ENCODE results near the gene UBAC1.

Gene UBAC1

DNA sequence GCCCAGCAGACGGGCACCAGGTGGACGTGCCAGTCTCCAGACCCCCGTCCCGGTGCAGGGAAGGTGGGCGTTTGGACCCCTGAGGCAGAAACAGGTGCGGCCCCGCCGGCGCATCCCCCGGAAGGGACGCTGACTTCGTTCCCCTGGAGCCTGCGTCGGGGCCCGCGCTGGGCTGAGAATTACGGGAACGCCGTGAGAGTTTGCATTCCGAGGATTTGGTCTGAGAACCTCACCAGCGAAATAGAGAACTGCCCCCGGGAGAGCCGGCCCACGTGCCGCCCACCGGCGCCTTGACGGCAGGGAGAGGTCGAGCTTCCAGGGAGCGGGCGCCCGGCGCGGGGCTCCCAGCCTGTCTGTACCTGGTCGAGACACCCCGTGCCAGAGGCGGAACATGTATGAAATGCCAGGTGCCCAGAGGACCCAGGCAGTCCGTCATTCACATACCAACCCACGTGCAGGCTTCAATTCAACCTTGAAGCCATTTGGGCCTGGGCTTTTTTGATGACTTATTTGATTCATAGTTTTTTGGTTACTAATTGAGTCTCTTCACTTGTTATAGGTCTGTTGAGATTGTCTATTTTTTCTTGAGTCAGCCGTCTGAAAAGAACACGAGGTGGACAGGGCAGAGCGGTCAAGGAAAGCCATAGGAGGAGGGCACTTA, 53.0 kb downstream of the UBAC1 start:
- H3K4me3 ChIP-seq (ENCODE audit: low read depth, low read length): peak overlapping the region; percentile 77
- DNase-seq (ENCODE audit: low read depth): no peak
- TF ChIP-seq, protein P1, sequence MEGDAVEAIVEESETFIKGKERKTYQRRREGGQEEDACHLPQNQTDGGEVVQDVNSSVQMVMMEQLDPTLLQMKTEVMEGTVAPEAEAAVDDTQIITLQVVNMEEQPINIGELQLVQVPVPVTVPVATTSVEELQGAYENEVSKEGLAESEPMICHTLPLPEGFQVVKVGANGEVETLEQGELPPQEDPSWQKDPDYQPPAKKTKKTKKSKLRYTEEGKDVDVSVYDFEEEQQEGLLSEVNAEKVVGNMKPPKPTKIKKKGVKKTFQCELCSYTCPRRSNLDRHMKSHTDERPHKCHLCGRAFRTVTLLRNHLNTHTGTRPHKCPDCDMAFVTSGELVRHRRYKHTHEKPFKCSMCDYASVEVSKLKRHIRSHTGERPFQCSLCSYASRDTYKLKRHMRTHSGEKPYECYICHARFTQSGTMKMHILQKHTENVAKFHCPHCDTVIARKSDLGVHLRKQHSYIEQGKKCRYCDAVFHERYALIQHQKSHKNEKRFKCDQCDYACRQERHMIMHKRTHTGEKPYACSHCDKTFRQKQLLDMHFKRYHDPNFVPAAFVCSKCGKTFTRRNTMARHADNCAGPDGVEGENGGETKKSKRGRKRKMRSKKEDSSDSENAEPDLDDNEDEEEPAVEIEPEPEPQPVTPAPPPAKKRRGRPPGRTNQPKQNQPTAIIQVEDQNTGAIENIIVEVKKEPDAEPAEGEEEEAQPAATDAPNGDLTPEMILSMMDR (IDR thresholded peaks at IDR 0.05; ENCODE audit: control insufficient read depth, extremely low read depth, insufficient read depth): no peak

DNA sequence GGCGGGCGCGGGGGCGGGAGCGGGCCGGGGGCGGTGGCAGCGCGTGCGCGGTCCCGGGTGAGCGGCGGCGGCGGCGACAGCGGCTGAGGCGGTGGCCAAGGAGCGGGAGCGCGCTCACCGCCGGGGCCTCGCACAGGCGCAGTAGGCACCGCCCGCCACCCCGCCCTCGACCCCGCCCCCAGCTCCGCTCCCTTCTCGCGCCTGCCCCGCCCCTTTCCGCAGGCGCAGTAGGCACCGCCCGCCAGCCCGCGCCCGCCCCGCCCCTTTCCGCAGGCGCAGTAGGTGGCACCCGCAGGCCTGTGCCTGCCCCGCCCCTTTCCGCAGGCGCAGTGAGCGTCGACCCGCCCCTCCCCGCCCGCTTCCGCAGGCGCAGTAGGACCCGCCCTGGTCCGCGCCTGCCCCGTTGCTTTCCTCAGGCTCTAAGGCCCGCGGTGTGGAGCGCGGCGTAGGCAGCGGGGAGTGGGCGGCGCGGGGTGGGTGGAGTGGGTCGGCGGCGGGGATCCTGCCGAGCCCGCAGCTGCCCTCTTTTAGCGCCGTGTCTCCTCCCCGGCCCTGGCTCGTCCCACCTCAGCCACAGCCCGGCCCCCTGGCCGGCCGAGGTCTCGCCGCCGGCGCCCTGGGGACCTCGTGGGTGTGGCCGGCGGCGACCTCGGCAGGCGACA, 53.6 kb downstream of the UBAC1 start, which contains the start of gene CAMSAP1:
TSS of gene CAMSAP1 (minus strand) at position 116 of the 662 bp plus-strand sequence. CDS start 387 bp downstream, outside the sequence.
- H3K4me3 ChIP-seq (ENCODE audit: low read depth, low read length): peak within 1 kb of the TSS; percentile 77
- peak; percentile 66 for DNase-seq (ENCODE audit: low read depth)
- TF ChIP-seq, protein P1 (IDR thresholded peaks at IDR 0.05; ENCODE audit: control insufficient read depth, extremely low read depth, insufficient read depth): no peak

DNA sequence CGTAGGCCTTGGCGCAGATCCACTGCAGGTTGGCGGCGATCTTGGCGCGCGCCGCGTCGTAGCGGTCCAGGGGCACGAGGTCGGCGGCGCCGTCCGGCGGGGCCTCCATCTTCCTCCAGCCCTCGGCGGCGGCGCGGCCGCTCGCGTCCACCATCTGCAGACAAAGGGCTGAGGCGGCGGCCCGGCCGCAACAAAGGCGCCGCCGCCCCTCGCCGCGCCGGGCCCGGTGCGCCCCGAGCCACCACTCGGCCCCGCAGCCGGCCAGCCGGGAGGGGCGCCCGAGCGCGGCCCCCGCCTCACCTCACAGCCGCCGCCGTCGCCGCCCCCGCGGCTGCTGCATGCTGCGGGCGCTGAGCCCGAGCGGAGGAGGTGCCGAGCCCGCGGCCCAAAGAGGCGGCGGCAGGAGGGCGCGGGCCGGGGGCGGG, 54.2 kb downstream of the UBAC1 start:
- no peak for DNase-seq (ENCODE audit: low read depth)
- TF ChIP-seq, protein P1 (IDR thresholded peaks at IDR 0.05; ENCODE audit: control insufficient read depth, extremely low read depth, insufficient read depth): no peak
- H3K4me3 ChIP-seq (ENCODE audit: low read depth, low read length): peak overlapping the region; percentile 65

DNA sequence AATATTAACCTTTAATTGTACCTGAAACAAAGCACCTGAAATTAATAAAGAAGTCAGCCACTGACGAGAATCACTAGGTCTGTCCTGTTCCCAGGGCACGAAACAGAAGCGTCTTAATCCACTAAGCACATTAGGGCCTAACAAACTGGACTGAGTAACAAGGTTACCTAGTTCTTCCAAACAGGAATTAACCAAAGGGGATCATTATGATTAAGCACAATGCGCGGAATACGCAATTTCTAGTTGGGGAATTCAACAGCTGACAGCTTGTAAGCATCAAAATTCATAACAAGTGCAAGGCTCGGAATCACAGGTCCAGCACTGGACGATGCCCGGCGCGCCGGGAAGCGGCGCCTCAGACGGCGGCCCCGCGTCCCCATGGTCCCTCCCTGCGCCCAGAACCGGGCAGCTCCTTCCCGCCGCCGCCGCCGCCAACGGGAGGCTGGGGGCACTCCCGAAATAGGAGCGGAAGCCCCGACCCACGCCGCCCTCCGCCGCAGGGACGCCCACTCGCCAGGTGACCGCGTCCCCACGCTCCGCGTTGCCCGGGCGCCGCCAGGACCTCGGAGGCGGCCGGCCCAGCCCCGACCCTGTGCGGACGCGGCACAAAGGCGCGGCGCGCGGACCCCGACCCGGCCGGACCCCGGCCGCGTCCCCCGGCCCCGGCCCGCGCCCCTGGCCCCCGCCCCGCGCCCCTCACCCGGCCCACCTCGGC, 54.7 kb downstream of the UBAC1 start:
- TF ChIP-seq, protein P1 (IDR thresholded peaks at IDR 0.05; ENCODE audit: control insufficient read depth, extremely low read depth, insufficient read depth): no peak
- no peak for DNase-seq (ENCODE audit: low read depth)
- H3K4me3 ChIP-seq (ENCODE audit: low read depth, low read length): peak overlapping the region; percentile 65

DNA sequence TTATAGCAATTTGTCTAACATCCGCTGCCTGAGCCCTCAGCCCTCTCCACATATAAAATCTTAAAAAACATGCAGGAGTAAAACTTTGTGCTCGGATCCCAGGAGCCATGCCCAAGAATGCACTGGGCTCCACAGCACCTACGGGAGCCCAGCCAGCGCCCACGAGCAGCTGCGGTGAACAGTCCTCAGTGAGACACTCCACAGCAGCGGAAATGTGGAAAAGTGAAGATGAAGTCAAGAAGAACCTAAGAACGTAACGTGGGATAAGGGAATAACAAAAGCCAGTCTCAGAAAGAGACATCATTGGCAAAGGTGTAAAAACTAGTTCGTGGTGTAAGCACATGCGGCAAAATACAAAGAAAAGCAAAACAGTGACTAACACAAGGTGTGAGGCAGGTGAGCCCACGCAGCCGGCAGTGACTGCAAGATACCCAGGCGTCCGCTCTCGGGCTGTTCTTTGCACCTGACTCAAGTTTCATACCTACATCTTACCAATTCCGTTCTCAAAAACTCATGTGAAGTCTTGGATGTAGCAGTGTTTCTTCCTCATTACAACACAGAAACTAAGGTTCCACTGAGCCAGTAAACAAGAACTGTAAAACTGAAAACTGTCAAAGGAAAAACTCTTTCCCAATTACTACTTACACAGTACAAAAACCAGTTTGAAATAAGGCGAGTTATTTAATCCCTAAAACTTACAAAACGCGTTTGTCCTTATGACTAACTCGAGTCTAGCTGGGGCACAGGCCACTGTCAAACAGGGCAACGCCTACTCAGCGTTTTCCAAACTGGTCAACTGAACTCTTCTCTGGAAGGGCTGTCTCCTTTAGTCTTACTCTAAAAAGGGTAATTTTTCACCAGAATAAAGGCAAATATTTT, 55.6 kb downstream of the UBAC1 start:
- TF ChIP-seq, protein P1 (IDR thresholded peaks at IDR 0.05; ENCODE audit: control insufficient read depth, extremely low read depth, insufficient read depth): no peak
- H3K4me3 ChIP-seq (ENCODE audit: low read depth, low read length): peak overlapping the region; percentile 65
- DNase-seq (ENCODE audit: low read depth): no peak

DNA sequence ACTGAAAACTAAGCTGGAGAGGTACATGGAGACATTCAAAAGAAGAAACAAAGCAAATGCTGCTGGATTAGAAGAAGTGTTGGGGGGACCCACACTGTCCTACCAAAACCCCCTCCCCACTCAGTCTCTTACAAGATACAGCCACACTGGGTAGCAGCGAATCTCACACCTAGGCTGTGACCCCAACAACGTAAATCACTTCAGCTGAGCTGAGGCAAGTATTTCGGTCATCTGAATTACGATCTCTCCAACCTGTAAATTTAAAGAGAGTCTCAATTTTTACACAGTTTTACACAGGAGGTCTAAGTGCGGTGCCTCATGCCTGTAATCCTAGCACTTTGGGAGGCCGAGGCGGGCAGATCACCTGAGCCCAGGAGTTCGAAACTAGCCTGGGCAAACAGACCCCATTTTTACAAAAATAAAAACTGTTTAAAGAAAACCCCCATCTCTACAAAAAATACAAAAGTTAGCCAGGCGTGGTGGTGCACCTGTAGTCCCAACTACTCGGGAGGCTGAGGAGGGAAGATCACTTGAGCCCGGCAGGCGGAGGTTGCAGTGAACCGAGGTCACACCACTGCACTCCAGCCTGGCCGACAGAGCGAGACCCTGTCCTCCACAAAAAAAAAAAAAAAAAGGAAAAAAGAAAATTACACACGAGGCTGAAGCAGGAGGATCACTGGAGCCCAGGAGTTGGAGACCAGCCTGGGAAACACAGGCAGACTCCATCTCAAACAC, 57.2 kb downstream of the UBAC1 start:
- TF ChIP-seq, protein P1 (IDR thresholded peaks at IDR 0.05; ENCODE audit: control insufficient read depth, extremely low read depth, insufficient read depth): no peak
- no peak overlapping the region for H3K4me3 ChIP-seq (ENCODE audit: low read depth, low read length)
- DNase-seq (ENCODE audit: low read depth): no peak

Measured in LNCaP clone FGC (cell line).